OCI-LY1 (cell line): ENCODE data around the gene TRPC4AP.

Experiments used
- H2AFZ ChIP-seq: fragments of 200-600 bp; sonication (generic), shearing (Covaris generic); 2 replicates; pipeline ENCODE4 v1.6.0; 2014; ENCODE audit warnings: antibody characterized with exemption, mild to moderate bottlenecking, low read length
- H3F3A ChIP-seq: fragments of 200-600 bp; sonication (generic), shearing (Covaris generic); 2 replicates; pipeline ENCODE4 v1.6.0; 2014; ENCODE audit warnings: mild to moderate bottlenecking, antibody characterized with exemption, low read length, moderate library complexity; ENCODE audit not compliant: insufficient read depth
- H3K27ac ChIP-seq: fragments of 200-600 bp; sonication (generic); 2 replicates; pipeline ENCODE4 v1.5.1; 2014; ENCODE audit warnings: low read length, mixed run types, mild to moderate bottlenecking, low read depth; ENCODE audit not compliant: poor library complexity, severe bottlenecking
- H3K27me3 ChIP-seq: fragments of 200-600 bp; sonication (generic); 2 replicates; pipeline ENCODE4 v1.6.0; 2014; ENCODE audit warnings: antibody characterized with exemption, mild to moderate bottlenecking, low read length, moderate library complexity; ENCODE audit not compliant: insufficient read depth
- H3K36me3 ChIP-seq: fragments of 200-600 bp; sonication (generic); 2 replicates; pipeline ENCODE4 v1.6.1; 2014; ENCODE audit warnings: mild to moderate bottlenecking, antibody characterized with exemption, low read length, moderate library complexity, mixed read lengths; ENCODE audit not compliant: insufficient read depth
- H3K4me1 ChIP-seq: fragments of 200-600 bp; sonication (generic); 2 replicates; pipeline ENCODE4 v1.5.1; 2014; ENCODE audit warnings: mild to moderate bottlenecking, low read length, moderate library complexity; ENCODE audit not compliant: insufficient read depth, severe bottlenecking
- H3K4me2 ChIP-seq: fragments of 200-600 bp; sonication (generic), shearing (Covaris generic); 2 replicates; pipeline ENCODE4 v1.6.1; 2014; ENCODE audit warnings: low read length
- H3K4me3 ChIP-seq: fragments of 200-600 bp; sonication (generic); 2 replicates; pipeline ENCODE4 v1.5.1; 2014; ENCODE audit warnings: low read length, low read depth, mild to moderate bottlenecking, mixed read lengths; ENCODE audit not compliant: poor library complexity, severe bottlenecking
- H3K79me2 ChIP-seq: fragments of 200-600 bp; shearing (Covaris generic); 2 replicates; pipeline ENCODE4 v1.6.1; 2016; ENCODE audit warnings: mixed run types, low read length, mixed read lengths; ENCODE audit not compliant: insufficient read depth
- H3K9ac ChIP-seq: fragments of 200-600 bp; sonication (generic), shearing (Covaris generic); 2 replicates; pipeline ENCODE4 v1.6.1; 2014; ENCODE audit warnings: mild to moderate bottlenecking, low read length, mixed read lengths
- H3K9me2 ChIP-seq: fragments of 200-600 bp; sonication (generic), shearing (Covaris generic); 2 replicates; pipeline ENCODE4 v1.6.1; 2014; ENCODE audit warnings: low read depth, mild to moderate bottlenecking, low read length, mixed read lengths
- H3K9me3 ChIP-seq: fragments of 200-600 bp; shearing (Covaris generic); 2 replicates; pipeline ENCODE4 v1.6.1; 2014; ENCODE audit warnings: low read length, mixed read lengths
- H4K20me1 ChIP-seq: fragments of 200-600 bp; sonication (generic), shearing (Covaris generic); 2 replicates; pipeline ENCODE4 v1.6.0; 2016; ENCODE audit warnings: mild to moderate bottlenecking, low read length; ENCODE audit not compliant: insufficient read depth
- CTCF ChIP-seq: fragments of 200-600 bp; sonication (generic), shearing (Covaris generic); IDR thresholded peaks from 2 replicates; pipeline ENCODE4 v1.5.1; 2017; ENCODE audit warnings: mild to moderate bottlenecking, antibody characterized with exemption, low read length, moderate library complexity, mixed read lengths
- EZH2 ChIP-seq: fragments of 200-600 bp; sonication (generic), shearing (Covaris generic); IDR thresholded peaks from 2 replicates; pipeline ENCODE4 v1.8.0; 2017; ENCODE audit warnings: borderline replicate concordance, mixed run types, mild to moderate bottlenecking, antibody characterized with exemption, low read length, moderate library complexity, mixed read lengths

Gene TRPC4AP

DNA sequence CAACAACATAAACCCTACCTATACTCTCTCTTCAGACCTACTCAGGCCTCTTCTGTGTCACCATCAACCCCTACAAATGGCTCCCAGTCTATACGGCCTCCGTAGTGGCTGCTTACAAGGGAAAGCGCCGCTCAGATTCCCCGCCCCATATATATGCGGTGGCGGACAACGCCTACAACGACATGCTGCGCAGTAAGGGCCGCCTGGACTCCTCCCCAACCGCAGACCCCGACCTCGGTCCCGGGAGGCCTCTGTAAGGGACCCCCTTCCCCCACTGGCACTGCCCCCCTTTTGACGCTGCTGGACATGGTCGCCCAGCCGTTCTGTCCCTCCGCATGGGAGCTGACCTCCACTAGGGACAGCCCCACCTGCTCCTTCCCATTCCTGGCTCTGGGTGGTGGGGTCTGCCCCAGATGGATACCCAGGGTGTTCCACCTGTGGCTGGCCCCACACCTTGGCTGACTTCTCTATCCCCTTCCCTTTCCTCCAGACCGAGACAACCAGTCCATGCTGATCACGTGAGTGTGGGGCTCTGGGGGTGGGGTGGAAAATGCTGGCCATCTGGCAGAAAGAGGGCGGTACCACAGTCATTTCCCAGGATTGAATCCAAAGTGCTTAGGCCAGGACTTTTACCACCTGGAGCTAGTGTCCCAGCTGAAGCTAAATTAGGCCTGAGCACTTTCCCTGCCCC is 111.9 kb downstream of the TRPC4AP start:
- Histone ChIP-seq H3K36me3 (no peaks in the 10 kb centered on the region), H3K4me1 (no peaks in the 10 kb centered on the region), H3K9me3 (no peaks in the 10 kb centered on the region), H3K9ac (no peak overlapping the region), H3K27ac (no peak overlapping the region), H3K27me3 (0 out of 2 replicates have a peak, but pooled peaks cover 5% of the 10 kb centered on the region), H4K20me1 (no peaks in the 10 kb centered on the region), H3K4me3 (no peak overlapping the region), H3F3A (no peaks in the 10 kb centered on the region), H2AFZ (no peak overlapping the region), H3K9me2 (no peaks in the 10 kb centered on the region), H3K79me2 (no peaks in the 10 kb centered on the region), H3K4me2 (no peak overlapping the region)
- no peak for TF ChIP-seq EZH2
- TF ChIP-seq CTCF = no peak

DNA sequence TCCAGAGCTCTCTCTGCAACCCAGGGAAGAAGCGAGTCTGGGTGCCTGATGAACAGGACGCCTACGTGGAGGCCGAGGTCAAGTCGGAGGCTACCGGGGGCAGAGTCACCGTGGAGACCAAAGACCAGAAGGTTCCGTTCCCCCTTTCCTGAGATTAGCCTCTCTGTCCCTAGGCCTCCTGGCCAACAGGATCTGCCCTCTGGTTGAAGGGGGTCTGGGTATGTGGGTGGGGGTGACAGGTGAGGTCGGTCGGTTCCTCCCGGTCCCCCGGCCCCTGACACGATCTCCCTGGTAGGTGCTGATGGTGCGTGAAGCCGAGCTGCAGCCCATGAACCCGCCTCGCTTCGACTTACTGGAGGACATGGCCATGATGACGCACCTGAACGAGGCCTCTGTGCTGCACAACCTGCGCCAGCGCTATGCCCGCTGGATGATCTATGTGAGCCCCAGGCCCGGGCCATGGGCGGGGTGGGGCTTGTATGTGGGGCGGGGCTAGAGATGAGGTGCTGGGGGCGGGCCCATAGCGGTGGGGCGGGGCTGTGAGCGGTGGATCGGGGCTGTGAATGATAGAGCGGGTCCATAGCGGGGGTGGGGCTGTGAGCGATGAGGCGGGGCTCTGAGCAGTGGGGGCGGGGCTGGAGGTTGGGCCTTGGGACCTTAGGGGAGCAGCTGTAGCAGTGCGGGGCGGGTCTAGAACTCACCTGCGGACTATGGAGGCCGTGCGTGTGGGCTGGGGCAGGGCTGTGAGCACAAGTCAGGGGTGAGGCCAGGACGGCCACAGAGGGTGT is 113.0 kb downstream of the TRPC4AP start:
- Histone ChIP-seq H3K27ac (no peak overlapping the region), H4K20me1 (no peaks in the 10 kb centered on the region), H3K4me1 (no peaks in the 10 kb centered on the region), H3K4me2 (no peak overlapping the region), H3K9me2 (no peaks in the 10 kb centered on the region), H3K9me3 (no peaks in the 10 kb centered on the region), H3K27me3 (0 out of 2 replicates have a peak, but pooled peaks cover 5% of the 10 kb centered on the region), H3K9ac (no peak overlapping the region), H3K79me2 (no peaks in the 10 kb centered on the region), H3K36me3 (no peaks in the 10 kb centered on the region), H2AFZ (no peak overlapping the region), H3F3A (no peaks in the 10 kb centered on the region), H3K4me3 (no peak overlapping the region)
- TF ChIP-seq EZH2 (no peak), CTCF (no peak)

GRCh38 chr20:34978092-34978744 is 114.4 kb downstream of the TRPC4AP start:
- Histone ChIP-seq H3K4me3 (no peak overlapping the region), H2AFZ (no peak overlapping the region), H3K27me3 (0 out of 2 replicates have a peak, but pooled peaks cover 5% of the 10 kb centered on the region), H3K9me3 (no peaks in the 10 kb centered on the region), H3K9me2 (no peaks in the 10 kb centered on the region), H3K79me2 (no peaks in the 10 kb centered on the region), H3K9ac (no peak overlapping the region), H3K4me2 (no peak overlapping the region), H4K20me1 (no peaks in the 10 kb centered on the region), H3K36me3 (no peaks in the 10 kb centered on the region), H3K27ac (no peak overlapping the region), H3F3A (no peaks in the 10 kb centered on the region), H3K4me1 (no peaks in the 10 kb centered on the region)
- TF ChIP-seq EZH2 = no peak
- TF ChIP-seq CTCF = no peak
